ENCODE results near the gene RUBCNL. TPM values are rescaled to one million over a fixed set of nuclear protein-coding genes. Genes with fewer than 3 reads are reported as not detected.

RUBCNL gene
- total and polyA plus RNA-seq, 2 of the 4 experiments (the other 2 are of a cell fraction) = 0.03 TPM; not detected in 1

GRCh38 chr13:46324976-46325375 lies 62.1 kb downstream of the RUBCNL start:
- no peak overlapping the region for H3K4me2 ChIP-seq (ENCODE audit: low read depth, low read length)
- no peak overlapping the region for H3K4me3 ChIP-seq (ENCODE audit: insufficient read depth, low read depth, low read length)
- H3K36me3 ChIP-seq (ENCODE audit: control insufficient read depth, insufficient read depth, low read length) = no peaks in the 10 kb centered on the region
- no peak overlapping the region for H3K27ac ChIP-seq (ENCODE audit: insufficient read depth, low read length)
- H2BK15ac ChIP-seq (ENCODE audit: low read depth, low read length) = no peak overlapping the region
- H2AK5ac ChIP-seq (ENCODE audit: low read depth, low read length) = no peak overlapping the region
- POLR2A ChIA-PET (ENCODE audit: unreplicated experiment) = no interaction called here
- no peak overlapping the region for H2BK120ac ChIP-seq (ENCODE audit: low read depth, low read length)
- H4K5ac ChIP-seq (ENCODE audit: low read depth, low read length) = no peak overlapping the region
- no peak overlapping the region for H3K56ac ChIP-seq (ENCODE audit: extremely low read depth, insufficient read depth, low read length)
- dilution Hi-C loops (cut with HindIII; ENCODE audit: low sequenced_read_pairs, unreplicated experiment) (no loop called here), in situ Hi-C loops (cut with MboI; ENCODE audit: low sequenced_read_pairs) (no loop called here), intact Hi-C loops (cut with micrococcal nuclease) (no loop called here)
- H2AFZ ChIP-seq (replicated peaks; ENCODE audit: low read length, poor library complexity) = no peak overlapping the region
- no peak overlapping the region for H2AK9ac ChIP-seq (replicated peaks; ENCODE audit: low read depth, low read length, poor library complexity)
- H2BK20ac ChIP-seq (ENCODE audit: low read depth, low read length) = no peak overlapping the region
- no peak for DNase-seq
- ATAC-seq (ENCODE audit: low read depth) = no peak
- H4K91ac ChIP-seq (ENCODE audit: insufficient read depth, low read depth, low read length) = no peak overlapping the region
- TF ChIP-seq RAD21 (IDR thresholded peaks at IDR 0.05; ENCODE audit: low read length) (no peak), FOS (IDR thresholded peaks at IDR 0.05; ENCODE audit: low read depth, low read length) (no peak), RFX5 (IDR thresholded peaks at IDR 0.05; ENCODE audit: low read depth, low read length) (no peak), CTCF (conservative IDR thresholded peaks at IDR 0.05; ENCODE audit: low read depth, low read length) (no peak), MXI1 (IDR thresholded peaks at IDR 0.05; ENCODE audit: borderline replicate concordance, low read depth, low read length) (no peak), POLR2A (IDR thresholded peaks at IDR 0.05; ENCODE audit: low read depth, low read length) (no peak), CHD1 (IDR thresholded peaks at IDR 0.05; ENCODE audit: low read depth, low read length) (no peak), MAZ (IDR thresholded peaks at IDR 0.05; ENCODE audit: borderline replicate concordance, low read depth, low read length) (no peak), BHLHE40 (IDR thresholded peaks at IDR 0.05; ENCODE audit: low read depth, low read length) (no peak), USF2 (IDR thresholded peaks at IDR 0.05; ENCODE audit: low read depth, low read length) (no peak), SMC3 (IDR thresholded peaks at IDR 0.05; ENCODE audit: low read depth, low read length) (no peak), RCOR1 (IDR thresholded peaks at IDR 0.05; ENCODE audit: insufficient replicate concordance, low read length) (no peak), CEBPB (IDR thresholded peaks at IDR 0.05; ENCODE audit: low read depth, low read length) (no peak), MAFK (IDR thresholded peaks at IDR 0.05; ENCODE audit: low read depth, low read length) (no peak)
- TF ChIP-seq, protein P1, sequence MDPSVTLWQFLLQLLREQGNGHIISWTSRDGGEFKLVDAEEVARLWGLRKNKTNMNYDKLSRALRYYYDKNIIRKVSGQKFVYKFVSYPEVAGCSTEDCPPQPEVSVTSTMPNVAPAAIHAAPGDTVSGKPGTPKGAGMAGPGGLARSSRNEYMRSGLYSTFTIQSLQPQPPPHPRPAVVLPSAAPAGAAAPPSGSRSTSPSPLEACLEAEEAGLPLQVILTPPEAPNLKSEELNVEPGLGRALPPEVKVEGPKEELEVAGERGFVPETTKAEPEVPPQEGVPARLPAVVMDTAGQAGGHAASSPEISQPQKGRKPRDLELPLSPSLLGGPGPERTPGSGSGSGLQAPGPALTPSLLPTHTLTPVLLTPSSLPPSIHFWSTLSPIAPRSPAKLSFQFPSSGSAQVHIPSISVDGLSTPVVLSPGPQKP (IDR thresholded peaks at IDR 0.05; ENCODE audit: borderline replicate concordance, low read depth, low read length) = no peak
- no peak overlapping the region for H3K4ac ChIP-seq (ENCODE audit: low read depth, low read length)
- H3K9me1 ChIP-seq (ENCODE audit: insufficient read depth, low read length) = no peaks in the 10 kb centered on the region
- no peaks in the 10 kb centered on the region for H3K4me1 ChIP-seq (ENCODE audit: control insufficient read depth, insufficient read depth, low read length)
- no TSS peak for BruUV-seq (replicated peaks)
- H2BK5ac ChIP-seq (ENCODE audit: low read depth, low read length, poor library complexity, severe bottlenecking) = no peak overlapping the region
- no peak overlapping the region for H4K8ac ChIP-seq (ENCODE audit: low read depth in 2 of 2, low read length in 2 of 2)
- no peak overlapping the region for H3K14ac ChIP-seq (replicated peaks; ENCODE audit: low read depth, low read length)
- no peak overlapping the region for H3K23ac ChIP-seq (ENCODE audit: low read depth, low read length)
- WGBS, 2 experiments (ENCODE audit: extremely low coverage in 2 of 2, insufficient read length in 1 of 2) = 58% methylated on average over 2 of the region's 5 CpGs; no CpG with 5 or more reads in 1 of the 2 experiments
- no peaks in the 10 kb centered on the region for H3K9me3 ChIP-seq (ENCODE audit: control insufficient read depth, insufficient read depth, low read length)
- no peaks in the 10 kb centered on the region for H3K79me1 ChIP-seq (ENCODE audit: low read depth in 1 of 2, low read length in 2 of 2)
- H3K18ac ChIP-seq (ENCODE audit: low read depth, low read length) = no peak overlapping the region
- peaks cover 8% of the 10 kb centered on the region for H3K27me3 ChIP-seq (ENCODE audit: control insufficient read depth, insufficient read depth, low read length)
- H4K20me1 ChIP-seq (ENCODE audit: insufficient read depth, low read length) = no peaks in the 10 kb centered on the region
- CTCF ChIA-PET = no interaction called here
- H3K9ac ChIP-seq (ENCODE audit: low read depth, low read length) = no peak overlapping the region

All from IMR-90 (cell line).